ENCODE data around the gene SPACA6. TPM values are rescaled to one million over a fixed set of nuclear protein-coding genes. Genes with fewer than 3 reads are reported as not detected.

Gene SPACA6
- total and polyA plus RNA-seq, 4 donors, result 7.0 to 20.7 (median 14.8) TPM

- Histone ChIP-seq H3K27ac (ENCODE audit: low read depth in 1 of 2, low read length in 1 of 2) (no peak overlapping the region), H3K4me1 (ENCODE audit: control insufficient read depth in 5 of 5, insufficient read depth in 5 of 5, low read length in 5 of 5) (peaks cover 0 to 7% (median 0%) of the 10 kb centered on the region in 5 donors), H3K27me3 (ENCODE audit: control insufficient read depth in 3 of 3, insufficient read depth in 3 of 3, low read length in 2 of 3) (peaks cover 8 to 75% (median 49%) of the 10 kb centered on the region in 3 donors), H3K4me3 (no peak overlapping the region), H3K36me3 (ENCODE audit: control insufficient read depth in 4 of 4, insufficient read depth in 4 of 4, low read length in 4 of 4) (no peaks in the 10 kb centered on the region), H3K9me3 (ENCODE audit: control insufficient read depth in 4 of 4, insufficient read depth in 3 of 4, low read length in 3 of 4) (peaks cover 0 to 8% (median 0%) of the 10 kb centered on the region in 4 donors), H3K9ac (ENCODE audit: insufficient read depth in 1 of 2, low read length in 2 of 2) (no peak overlapping the region)
- no peak for TF ChIP-seq CTCF (IDR thresholded peaks at IDR 0.05; ENCODE audit: control extremely low read depth, extremely low read depth)
- ATAC-seq (ENCODE audit: insufficient read depth, low FRiP score) (peak; percentile 5), DNase-seq (no peak)
- 4 to 5% methylated on average over 62 to 83 of the region's 83 CpGs for WGBS, 2 donors
Observed at GRCh38 chr19:51719251-51719988, 26.3 kb downstream of the SPACA6 start.

GRCh38 chr19:51721905-51722304 lies 28.8 kb downstream of the SPACA6 start:
- ATAC-seq (ENCODE audit: insufficient read depth, low FRiP score), result no peak
- Histone ChIP-seq H3K4me1 (ENCODE audit: control insufficient read depth in 5 of 5, insufficient read depth in 5 of 5, low read length in 5 of 5) (peaks cover 0 to 7% (median 0%) of the 10 kb centered on the region in 5 donors), H3K4me3 (no peak overlapping the region), H3K27me3 (ENCODE audit: control insufficient read depth in 3 of 3, insufficient read depth in 3 of 3, low read length in 2 of 3) (peaks cover 8 to 74% (median 60%) of the 10 kb centered on the region in 3 donors), H3K9me3 (ENCODE audit: control insufficient read depth in 4 of 4, insufficient read depth in 3 of 4, low read length in 3 of 4) (peaks cover 0 to 8% (median 0%) of the 10 kb centered on the region in 4 donors), H3K36me3 (ENCODE audit: control insufficient read depth in 4 of 4, insufficient read depth in 4 of 4, low read length in 4 of 4) (no peaks in the 10 kb centered on the region), H3K9ac (ENCODE audit: insufficient read depth in 1 of 2, low read length in 2 of 2) (no peak overlapping the region), H3K27ac (ENCODE audit: low read depth in 1 of 2, low read length in 1 of 2) (no peak overlapping the region)
- 76 to 80% methylated on average over 7 of the region's 7 CpGs for WGBS, 2 donors
- TF ChIP-seq CTCF (IDR thresholded peaks at IDR 0.05; ENCODE audit: control extremely low read depth, extremely low read depth), result no peak
- no peak for DNase-seq

- ATAC-seq (ENCODE audit: insufficient read depth, low FRiP score) (no peak), DNase-seq (no peak)
- Histone ChIP-seq H3K27ac (ENCODE audit: low read depth in 1 of 2, low read length in 1 of 2) (no peak overlapping the region), H3K4me1 (ENCODE audit: control insufficient read depth in 5 of 5, insufficient read depth in 5 of 5, low read length in 5 of 5) (peaks cover 0 to 7% (median 0%) of the 10 kb centered on the region in 5 donors), H3K36me3 (ENCODE audit: control insufficient read depth in 4 of 4, insufficient read depth in 4 of 4, low read length in 4 of 4) (no peaks in the 10 kb centered on the region), H3K9ac (ENCODE audit: insufficient read depth in 1 of 2, low read length in 2 of 2) (no peak overlapping the region), H3K27me3 (ENCODE audit: control insufficient read depth in 3 of 3, insufficient read depth in 3 of 3, low read length in 2 of 3) (peaks cover 8 to 68% (median 60%) of the 10 kb centered on the region in 3 donors), H3K4me3 (no peak overlapping the region), H3K9me3 (ENCODE audit: control insufficient read depth in 4 of 4, insufficient read depth in 3 of 4, low read length in 3 of 4) (peaks cover 0 to 6% (median 0%) of the 10 kb centered on the region in 4 donors)
- WGBS, 2 donors, result 72 to 82% methylated on average over 2 of the region's 2 CpGs
- TF ChIP-seq CTCF (IDR thresholded peaks at IDR 0.05; ENCODE audit: control extremely low read depth, extremely low read depth), result no peak
Observed at GRCh38 chr19:51722492-51722891, 29.4 kb downstream of the SPACA6 start.
